ENCODE data around the gene AGBL1.

- TF ChIP-seq CTCF (IDR thresholded peaks at IDR 0.05; ENCODE audit: extremely low read depth in 1 of 2, insufficient read depth in 1 of 2, low read depth in 1 of 2, low read length in 2 of 2) (no peak), FOS (IDR thresholded peaks at IDR 0.05; ENCODE audit: borderline replicate concordance, insufficient read depth, low read length) (no peak), EZH2 (IDR thresholded peaks at IDR 0.05; ENCODE audit: borderline replicate concordance, low read depth, low read length, severe bottlenecking) (no peak)
Observed at GRCh38 chr15:86121568-86122225, 42.0 kb downstream of the AGBL1 start.

All from endothelial cell of umbilical vein (primary cell).